ENCODE measurements around the gene LIPH.

The LIPH gene

DNA sequence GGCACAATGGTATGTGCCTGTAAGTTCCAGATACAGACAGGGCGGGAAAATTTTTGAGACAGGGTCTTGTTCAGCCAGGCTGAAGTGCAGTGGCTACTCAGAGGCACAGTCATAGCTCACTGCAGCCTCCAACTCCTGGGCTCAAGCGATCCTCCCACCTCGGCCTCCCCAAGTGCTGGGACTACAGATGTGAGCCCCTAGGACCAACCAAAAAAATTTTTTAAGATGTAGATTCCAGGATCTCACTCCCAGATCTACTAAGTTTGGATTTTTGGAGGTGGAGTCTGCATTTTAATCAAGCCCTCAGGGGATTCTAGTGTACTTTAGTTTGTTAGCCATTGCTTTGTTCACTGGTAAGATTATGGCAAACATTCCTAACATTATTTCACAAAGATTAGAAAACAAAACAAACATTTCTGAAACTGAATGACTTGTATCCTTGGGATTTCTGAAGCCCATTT, 2.7 kb downstream of the LIPH start:
- Histone ChIP-seq H4K20me1 (ENCODE audit: control insufficient read depth, insufficient read depth, low read depth, low read length) (no peaks in the 10 kb centered on the region), H3K4me2 (ENCODE audit: low read length) (no peak overlapping the region), H3K79me2 (ENCODE audit: control insufficient read depth, low read length) (no peaks in the 10 kb centered on the region), H3K4me1 (ENCODE audit: control insufficient read depth, low read length) (peaks cover 9% of the 10 kb centered on the region), H3K27ac (ENCODE audit: low read depth, low read length) (no peak overlapping the region), H3K9me2 (replicated peaks; ENCODE audit: control insufficient read depth, low read length) (no peaks in the 10 kb centered on the region), H3K4me3 (ENCODE audit: low read length) (no peak overlapping the region), H3K27me3 (ENCODE audit: control insufficient read depth, low read length) (no peaks in the 10 kb centered on the region), H3K9me3 (ENCODE audit: control insufficient read depth, insufficient read depth, low read length) (no peaks in the 10 kb centered on the region), H3K36me3 (ENCODE audit: control insufficient read depth, low read length) (no peaks in the 10 kb centered on the region), H3F3A (ENCODE audit: control insufficient read depth, insufficient read depth) (peaks cover 5% of the 10 kb centered on the region; the same call in 1 of the 2 replicates)
- no peak for TF ChIP-seq EZH2phosphoT487 (IDR thresholded peaks at IDR 0.05; ENCODE audit: borderline replicate concordance, low read length)
- TF ChIP-seq, protein P1, sequence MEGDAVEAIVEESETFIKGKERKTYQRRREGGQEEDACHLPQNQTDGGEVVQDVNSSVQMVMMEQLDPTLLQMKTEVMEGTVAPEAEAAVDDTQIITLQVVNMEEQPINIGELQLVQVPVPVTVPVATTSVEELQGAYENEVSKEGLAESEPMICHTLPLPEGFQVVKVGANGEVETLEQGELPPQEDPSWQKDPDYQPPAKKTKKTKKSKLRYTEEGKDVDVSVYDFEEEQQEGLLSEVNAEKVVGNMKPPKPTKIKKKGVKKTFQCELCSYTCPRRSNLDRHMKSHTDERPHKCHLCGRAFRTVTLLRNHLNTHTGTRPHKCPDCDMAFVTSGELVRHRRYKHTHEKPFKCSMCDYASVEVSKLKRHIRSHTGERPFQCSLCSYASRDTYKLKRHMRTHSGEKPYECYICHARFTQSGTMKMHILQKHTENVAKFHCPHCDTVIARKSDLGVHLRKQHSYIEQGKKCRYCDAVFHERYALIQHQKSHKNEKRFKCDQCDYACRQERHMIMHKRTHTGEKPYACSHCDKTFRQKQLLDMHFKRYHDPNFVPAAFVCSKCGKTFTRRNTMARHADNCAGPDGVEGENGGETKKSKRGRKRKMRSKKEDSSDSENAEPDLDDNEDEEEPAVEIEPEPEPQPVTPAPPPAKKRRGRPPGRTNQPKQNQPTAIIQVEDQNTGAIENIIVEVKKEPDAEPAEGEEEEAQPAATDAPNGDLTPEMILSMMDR (IDR thresholded peaks at IDR 0.05; ENCODE audit: low read depth, low read length, poor library complexity, severe bottlenecking) = no peak

- no peak overlapping the region for H3K4me3 ChIP-seq (ENCODE audit: low read length)
- H3K9me2 ChIP-seq (replicated peaks; ENCODE audit: control insufficient read depth, low read length) = no peaks in the 10 kb centered on the region
- TF ChIP-seq, protein P1 (IDR thresholded peaks at IDR 0.05; ENCODE audit: low read depth, low read length, poor library complexity, severe bottlenecking) = no peak
- no peak for TF ChIP-seq EZH2phosphoT487 (IDR thresholded peaks at IDR 0.05; ENCODE audit: borderline replicate concordance, low read length)
- H3K4me2 ChIP-seq (ENCODE audit: low read length) = no peak overlapping the region
- H3K36me3 ChIP-seq (ENCODE audit: control insufficient read depth, low read length) = no peaks in the 10 kb centered on the region
- H3K79me2 ChIP-seq (ENCODE audit: control insufficient read depth, low read length) = no peaks in the 10 kb centered on the region
- no peaks in the 10 kb centered on the region for H3K9me3 ChIP-seq (ENCODE audit: control insufficient read depth, insufficient read depth, low read length)
- H4K20me1 ChIP-seq (ENCODE audit: control insufficient read depth, insufficient read depth, low read depth, low read length) = no peaks in the 10 kb centered on the region
- no peak overlapping the region for H3K27ac ChIP-seq (ENCODE audit: low read depth, low read length)
- H3K4me1 ChIP-seq (ENCODE audit: control insufficient read depth, low read length) = peaks cover 9% of the 10 kb centered on the region
- peaks cover 5% of the 10 kb centered on the region; the same call in 1 of the 2 replicates for H3F3A ChIP-seq (ENCODE audit: control insufficient read depth, insufficient read depth)
- H3K27me3 ChIP-seq (ENCODE audit: control insufficient read depth, low read length) = no peaks in the 10 kb centered on the region
These were observed 3.3 kb downstream of the LIPH start for GRCh38 chr3:185549122-185549521.

DNA sequence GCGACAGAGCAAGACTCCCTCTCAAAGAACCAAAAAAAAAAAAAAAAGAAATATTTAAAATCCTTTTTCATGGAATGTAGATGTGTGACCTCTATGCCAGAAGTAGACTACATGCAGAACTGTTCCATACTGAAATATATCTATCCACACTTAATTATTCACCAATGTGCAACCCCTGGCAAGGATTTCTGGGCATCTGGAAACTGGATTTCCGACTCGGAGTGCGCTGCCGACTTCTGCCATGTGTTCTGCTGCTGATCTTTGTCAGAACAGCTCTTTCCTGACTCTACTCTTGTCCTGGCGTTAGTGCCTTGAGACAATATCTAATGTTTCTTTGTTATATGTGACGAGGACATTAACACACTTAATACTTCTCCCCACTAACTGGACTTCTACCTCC, 11.7 kb downstream of the LIPH start:
- TF ChIP-seq, protein P1 (IDR thresholded peaks at IDR 0.05; ENCODE audit: low read depth, low read length, poor library complexity, severe bottlenecking) = no peak
- no peak for TF ChIP-seq EZH2phosphoT487 (IDR thresholded peaks at IDR 0.05; ENCODE audit: borderline replicate concordance, low read length)
- Histone ChIP-seq H4K20me1 (ENCODE audit: control insufficient read depth, insufficient read depth, low read depth, low read length) (no peaks in the 10 kb centered on the region), H3F3A (ENCODE audit: control insufficient read depth, insufficient read depth) (peaks cover 11% of the 10 kb centered on the region), H3K9me2 (replicated peaks; ENCODE audit: control insufficient read depth, low read length) (no peaks in the 10 kb centered on the region), H3K4me3 (ENCODE audit: low read length) (no peak overlapping the region), H3K27ac (ENCODE audit: low read depth, low read length) (no peak overlapping the region), H3K9me3 (ENCODE audit: control insufficient read depth, insufficient read depth, low read length) (no peaks in the 10 kb centered on the region), H3K4me1 (ENCODE audit: control insufficient read depth, low read length) (peaks cover 18% of the 10 kb centered on the region), H3K79me2 (ENCODE audit: control insufficient read depth, low read length) (no peaks in the 10 kb centered on the region), H3K36me3 (ENCODE audit: control insufficient read depth, low read length) (no peaks in the 10 kb centered on the region), H3K4me2 (ENCODE audit: low read length) (no peak overlapping the region), H3K27me3 (ENCODE audit: control insufficient read depth, low read length) (no peaks in the 10 kb centered on the region)
